ENCODE data around the gene ASCC1.
"Not testable (repeated sequence)": the region's sequence is repeated elsewhere in the genome, so short reads cannot be mapped to it uniquely, and the experiment has no call there.

The ASCC1 gene

GRCh38 chr10:72164617-72165016 lies 51.5 kb downstream of the ASCC1 start:
- no peak overlapping the region for H3K4me3 ChIP-seq (ENCODE audit: low read depth, low read length)
- in situ Hi-C loops (cut with HindIII; ENCODE audit: low sequenced_read_pairs), result no loop called here
- no peak for TF ChIP-seq CTCF (IDR thresholded peaks at IDR 0.05; ENCODE audit: low read depth, low read length, missing control alignments)
- no peak for DNase-seq (ENCODE audit: low read depth)

GRCh38 chr10:72162978-72163377 lies 53.1 kb downstream of the ASCC1 start:
- no peak for TF ChIP-seq CTCF (IDR thresholded peaks at IDR 0.05; ENCODE audit: low read depth, low read length, missing control alignments)
- in situ Hi-C loops (cut with HindIII; ENCODE audit: low sequenced_read_pairs), result no loop called here
- peak; percentile 75 for DNase-seq (ENCODE audit: low read depth)
- H3K4me3 ChIP-seq (ENCODE audit: low read depth, low read length), result no peak overlapping the region

GRCh38 chr10:72158176-72158575 lies 57.9 kb downstream of the ASCC1 start:
- no peak overlapping the region for H3K4me3 ChIP-seq (ENCODE audit: low read depth, low read length)
- TF ChIP-seq CTCF (IDR thresholded peaks at IDR 0.05; ENCODE audit: low read depth, low read length, missing control alignments), result no peak
- in situ Hi-C loops (cut with HindIII; ENCODE audit: low sequenced_read_pairs), result no loop called here
- no peak for DNase-seq (ENCODE audit: low read depth)

GRCh38 chr10:72156223-72156622 lies 59.9 kb downstream of the ASCC1 start:
- no peak for DNase-seq (ENCODE audit: low read depth)
- in situ Hi-C loops (cut with HindIII; ENCODE audit: low sequenced_read_pairs), result no loop called here
- TF ChIP-seq CTCF (IDR thresholded peaks at IDR 0.05; ENCODE audit: low read depth, low read length, missing control alignments), result no peak
- H3K4me3 ChIP-seq (ENCODE audit: low read depth, low read length), result no peak overlapping the region

- no peak for DNase-seq (ENCODE audit: low read depth)
- no peak for TF ChIP-seq CTCF (IDR thresholded peaks at IDR 0.05; ENCODE audit: low read depth, low read length, missing control alignments)
- H3K4me3 ChIP-seq (ENCODE audit: low read depth, low read length), result no peak overlapping the region
- in situ Hi-C loops (cut with HindIII; ENCODE audit: low sequenced_read_pairs), result no loop called here
Measured at GRCh38 chr10:72152286-72152685, 63.8 kb downstream of the ASCC1 start.

- DNase-seq (ENCODE audit: low read depth); H3K4me3 ChIP-seq (ENCODE audit: low read depth, low read length); in situ Hi-C loops (cut with HindIII; ENCODE audit: low sequenced_read_pairs): not testable (repeated sequence)
Measured at GRCh38 chr10:72150746-72151478, 65.2 kb downstream of the ASCC1 start.

- DNase-seq (ENCODE audit: low read depth); H3K4me3 ChIP-seq (ENCODE audit: low read depth, low read length); in situ Hi-C loops (cut with HindIII; ENCODE audit: low sequenced_read_pairs): not testable (repeated sequence)
Measured at GRCh38 chr10:72147324-72147584, 68.8 kb downstream of the ASCC1 start.
